ENCODE results near the gene KIAA2012.

Gene KIAA2012

GRCh38 chr2:202149936-202150335 is 76.9 kb downstream of the KIAA2012 start:
- DNase-seq (ENCODE audit: low read depth), result no peak

- no peak for DNase-seq (ENCODE audit: low read depth)
Measured at GRCh38 chr2:202152104-202152715, 79.2 kb downstream of the KIAA2012 start.

- DNase-seq (ENCODE audit: low read depth), result no peak
Measured at GRCh38 chr2:202154613-202155012, 81.6 kb downstream of the KIAA2012 start.

GRCh38 chr2:202157211-202157990 is 84.3 kb downstream of the KIAA2012 start:
- DNase-seq (ENCODE audit: low read depth), result no peak

- DNase-seq (ENCODE audit: low read depth), result no peak
Measured at GRCh38 chr2:202158796-202159195, 85.7 kb downstream of the KIAA2012 start.

- DNase-seq (ENCODE audit: low read depth), result no peak
Measured at GRCh38 chr2:202161151-202161835, 88.2 kb downstream of the KIAA2012 start.

- no peak for DNase-seq (ENCODE audit: low read depth)
Measured at GRCh38 chr2:202164411-202164810, 91.4 kb downstream of the KIAA2012 start.

- no peak for DNase-seq (ENCODE audit: low read depth)
Measured at GRCh38 chr2:202165208-202165607, 92.2 kb downstream of the KIAA2012 start.

- DNase-seq (ENCODE audit: low read depth), result no peak
Measured at GRCh38 chr2:202165945-202166344, 92.9 kb downstream of the KIAA2012 start.

- no peak for DNase-seq (ENCODE audit: low read depth)
Measured at GRCh38 chr2:202169131-202169530, 96.1 kb downstream of the KIAA2012 start.

- no peak for DNase-seq (ENCODE audit: low read depth)
Measured at GRCh38 chr2:202169832-202170424, 96.9 kb downstream of the KIAA2012 start.

- no peak for DNase-seq (ENCODE audit: low read depth)
Measured at GRCh38 chr2:202171241-202171825, 98.3 kb downstream of the KIAA2012 start.

GRCh38 chr2:202172439-202173211 is 99.6 kb downstream of the KIAA2012 start:
- DNase-seq (ENCODE audit: low read depth), result peak; percentile 14

- peak; percentile 15 for DNase-seq (ENCODE audit: low read depth)
Measured at GRCh38 chr2:202178346-202178958, 105.4 kb downstream of the KIAA2012 start.

GRCh38 chr2:202184557-202184956 is 111.5 kb downstream of the KIAA2012 start:
- DNase-seq (ENCODE audit: low read depth), result no peak

- DNase-seq (ENCODE audit: low read depth), result no peak
Measured at GRCh38 chr2:202185156-202185555, 112.1 kb downstream of the KIAA2012 start.

- no peak for DNase-seq (ENCODE audit: low read depth)
Measured at GRCh38 chr2:202186641-202187202, 113.7 kb downstream of the KIAA2012 start.

GRCh38 chr2:202187570-202187969 is 114.5 kb downstream of the KIAA2012 start:
- DNase-seq (ENCODE audit: low read depth), result no peak

GRCh38 chr2:202193305-202193704 is 120.2 kb downstream of the KIAA2012 start:
- DNase-seq (ENCODE audit: low read depth), result no peak

GRCh38 chr2:202193881-202194353 is 120.9 kb downstream of the KIAA2012 start:
- DNase-seq (ENCODE audit: low read depth), result no peak

- DNase-seq (ENCODE audit: low read depth), result no peak
Measured at GRCh38 chr2:202194418-202194817, 121.4 kb downstream of the KIAA2012 start.

Measured in stimulated activated CD8-positive, alpha-beta memory T cell treated with anti-CD3 and anti-CD28 coated beads, Interleukin-7, amount 100 ng/mL, for 24 hours (primary cell).